ENCODE data around the gene TSC22D1.

- TF ChIP-seq CTCF (conservative IDR thresholded peaks at IDR 0.05; ENCODE audit: low read length) (no peak), EZH2phosphoT487 (IDR thresholded peaks at IDR 0.05; ENCODE audit: borderline replicate concordance, low read depth, low read length) (no peak)
These were observed 159.8 kb downstream of the TSC22D1 start for GRCh38 chr13:44416301-44416700.
